AG09319 (cell line): ENCODE measurements around the gene LRRC4C.
A peak's percentile ranks its signal among the peaks of the same experiment; 100 is the strongest.

ENCODE experiments used
- DNase-seq: peaks from one replicate; pipeline ENCODE4 v3.0.0-alpha.2; 2010; ENCODE audit warnings: low read depth; ENCODE audit errors: extremely low read depth
- CTCF ChIP-seq: IDR thresholded peaks from 2 replicates; pipeline ENCODE4 v1.5.1; 2011; ENCODE audit warnings: low read depth, mild to moderate bottlenecking, inconsistent platforms, low read length, moderate library complexity

The LRRC4C gene

GRCh38 chr11:40337118-40337517 is 1122.3 kb downstream of the LRRC4C start:
- no peak for TF ChIP-seq CTCF
- no peak for DNase-seq

DNA sequence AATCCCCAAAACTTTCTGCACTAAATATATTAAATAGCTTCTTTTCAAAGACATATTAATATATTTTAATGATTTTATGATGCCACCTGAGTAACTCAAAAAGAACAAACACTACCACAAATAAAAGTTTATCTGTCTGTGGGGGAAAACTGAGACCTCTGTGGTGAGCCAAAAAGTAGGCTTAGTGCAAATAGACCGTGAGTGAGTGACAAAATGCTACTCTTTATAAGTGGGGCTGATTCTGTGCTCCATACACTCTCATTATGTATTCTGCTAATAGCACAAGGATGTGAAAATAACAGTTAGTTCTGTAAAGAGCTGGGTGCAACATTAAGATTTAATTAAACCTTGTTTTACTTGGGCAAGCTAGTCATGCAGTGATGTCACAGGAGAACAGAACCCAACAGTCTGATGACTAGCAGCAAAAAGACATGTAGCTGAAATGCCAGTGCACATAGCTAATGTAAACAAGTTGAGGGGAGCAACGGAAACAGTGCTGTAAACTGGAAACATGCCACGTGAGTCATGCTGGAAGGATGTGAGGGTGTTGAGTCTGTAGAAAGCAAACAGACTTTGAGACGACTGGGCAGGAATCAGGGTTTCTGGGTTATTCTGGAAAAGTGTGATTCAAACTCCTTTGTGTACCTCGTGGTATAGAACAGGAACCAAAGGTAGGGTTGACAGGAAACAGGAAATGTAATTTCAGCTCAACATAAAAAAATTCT is 1130.4 kb downstream of the LRRC4C start:
- DNase-seq: peak; percentile 98
- TF ChIP-seq CTCF: no peak

- no peak for DNase-seq
- TF ChIP-seq CTCF: no peak
Measured at GRCh38 chr11:40323241-40323640, 1136.2 kb downstream of the LRRC4C start.

- no peak for TF ChIP-seq CTCF
Measured at GRCh38 chr11:40321537-40321936, 1137.9 kb downstream of the LRRC4C start.

GRCh38 chr11:40316171-40316570 is 1143.3 kb downstream of the LRRC4C start:
- no peak for DNase-seq
- no peak for TF ChIP-seq CTCF

More at GRCh38 chr11:40321537-40321936, 1137.9 kb downstream of the LRRC4C start:
- DNase-seq: no peak

- TF ChIP-seq CTCF: no peak
Measured at GRCh38 chr11:40315122-40315521, 1144.3 kb downstream of the LRRC4C start.

GRCh38 chr11:40314327-40314726 is 1145.1 kb downstream of the LRRC4C start:
- DNase-seq: no peak
- TF ChIP-seq CTCF: no peak

More at GRCh38 chr11:40315122-40315521, 1144.3 kb downstream of the LRRC4C start:
- DNase-seq: no peak
